Nephron progenitor cell (in vitro differentiated cells): Measurements from ENCODE around the gene ZP3.
"Not testable (repeated sequence)": the region's sequence is repeated elsewhere in the genome, so short reads cannot be mapped to it uniquely, and the experiment has no call there.

Experiments
- DNase-seq: peaks from one replicate; pipeline ENCODE4 v3.0.0; 2021
- H3K27ac Mint-ChIP-seq: 2 replicates; pipeline ENCODE4 v1.8.0; 2021; ENCODE audit warnings: mild to moderate bottlenecking, moderate library complexity, mixed read lengths
- H3K27me3 Mint-ChIP-seq: 2 replicates; pipeline ENCODE4 v1.8.0; 2021; ENCODE audit warnings: mild to moderate bottlenecking, low read depth, mixed read lengths; ENCODE audit not compliant: poor library complexity
- H3K36me3 Mint-ChIP-seq: 2 replicates; pipeline ENCODE4 v1.8.0; 2021; ENCODE audit warnings: low read depth, mixed read lengths
- H3K4me1 Mint-ChIP-seq: 2 replicates; pipeline ENCODE4 v1.8.0; 2021; ENCODE audit warnings: mixed read lengths
- H3K4me3 Mint-ChIP-seq: 2 replicates; pipeline ENCODE4 v1.8.0; 2021; ENCODE audit warnings: mild to moderate bottlenecking, moderate library complexity, mixed read lengths
- H3K9me3 Mint-ChIP-seq: 2 replicates; pipeline ENCODE4 v1.8.0; 2021; ENCODE audit warnings: mild to moderate bottlenecking, moderate library complexity, mixed read lengths

Gene ZP3

DNA sequence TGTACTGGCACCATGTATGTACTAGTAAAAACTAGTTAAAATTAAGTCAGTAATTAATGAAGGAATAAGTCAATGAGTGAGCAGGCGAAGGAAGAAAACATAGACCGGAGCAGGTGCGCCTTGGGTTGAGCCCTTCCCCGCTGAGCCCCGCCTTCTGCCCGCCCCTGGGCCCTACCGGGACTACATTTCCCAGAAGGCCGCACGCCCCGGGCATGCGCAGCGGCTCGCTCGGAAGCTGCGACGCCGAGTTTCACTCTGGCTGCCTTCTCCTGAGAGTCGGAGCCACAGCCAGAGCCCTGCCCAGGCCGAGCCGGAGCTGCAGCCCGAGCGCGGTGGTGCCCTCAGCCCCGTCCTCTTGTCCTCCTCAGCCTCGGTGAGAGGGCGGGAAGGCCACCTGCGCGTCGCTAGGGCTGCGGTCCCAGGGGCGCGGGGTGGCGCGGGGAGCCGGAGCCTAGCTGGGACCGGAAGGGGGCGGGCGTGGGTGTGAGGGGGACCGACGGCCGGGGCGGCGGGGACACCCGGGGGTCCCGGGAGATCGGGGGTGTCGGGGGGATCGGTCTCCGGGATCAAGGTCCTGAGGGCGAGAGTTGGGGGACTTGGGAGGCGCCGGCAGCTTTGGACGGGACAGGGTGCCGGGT is 36.8 kb downstream of the ZP3 start, which contains the start of gene DTX2:
Gene DTX2 (plus strand): TSS at position 246 of the 638 bp plus-strand sequence. CDS start 18,801 bp downstream, outside the sequence.
- H3K4me1 Mint-ChIP-seq, H3K27ac Mint-ChIP-seq, H3K36me3 Mint-ChIP-seq, H3K9me3 Mint-ChIP-seq, H3K27me3 Mint-ChIP-seq: not testable (repeated sequence)
- DNase-seq: peak; percentile 47
- H3K4me3 Mint-ChIP-seq: peak within 1 kb of the TSS; percentile 60

DNA sequence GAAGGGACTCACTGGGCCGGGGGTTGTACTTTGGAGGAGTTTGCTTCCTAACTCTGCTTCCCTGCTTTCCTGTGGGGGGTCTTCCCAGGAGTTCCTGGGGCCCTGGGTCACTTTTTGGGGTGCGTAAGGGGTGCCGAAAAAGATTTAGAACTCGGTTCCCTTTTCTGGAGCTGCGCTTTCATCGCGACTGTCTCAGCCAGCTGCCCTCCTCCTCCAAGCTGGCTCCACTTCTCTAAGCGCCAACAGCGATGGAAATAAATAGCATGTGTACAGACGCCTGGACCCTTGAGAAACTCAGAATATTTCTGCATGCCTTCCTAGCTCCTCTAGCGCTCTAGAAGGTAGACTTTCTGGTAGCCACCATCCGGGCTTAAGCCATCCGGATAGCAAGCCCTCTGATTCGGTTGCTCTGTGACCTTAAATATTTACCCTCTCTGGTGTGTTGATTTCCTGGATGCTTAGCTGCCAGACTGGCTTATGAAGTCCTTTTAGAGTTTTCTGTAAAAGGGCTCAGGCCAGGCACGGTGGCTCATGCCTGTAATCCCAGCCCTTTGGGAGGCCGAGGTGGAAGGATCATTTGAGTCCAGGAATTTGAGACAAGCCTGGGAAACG is 37.6 kb downstream of the ZP3 start:
- H3K4me1 Mint-ChIP-seq, H3K36me3 Mint-ChIP-seq, H3K27ac Mint-ChIP-seq, H3K27me3 Mint-ChIP-seq, DNase-seq, H3K4me3 Mint-ChIP-seq, H3K9me3 Mint-ChIP-seq: not testable (repeated sequence)

DNA sequence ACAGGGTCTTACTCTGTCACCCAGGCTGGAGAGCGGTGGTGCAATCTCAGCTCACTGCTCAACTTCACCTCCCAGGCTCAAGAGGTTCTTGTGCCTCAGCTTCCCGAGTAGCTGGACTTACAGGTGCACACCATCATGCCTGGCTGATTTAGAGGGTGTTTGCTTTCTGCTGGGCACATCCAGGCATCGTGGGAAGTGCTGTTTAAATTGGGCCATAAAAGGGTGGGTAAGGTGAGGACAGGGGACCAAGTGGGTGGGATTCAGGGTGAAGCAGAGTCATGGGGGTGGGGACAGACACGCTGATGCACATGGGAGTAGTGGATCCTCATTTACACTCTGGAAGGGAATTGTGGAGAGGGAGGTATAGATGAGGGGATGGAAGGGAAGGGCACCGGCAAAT is 40.2 kb downstream of the ZP3 start:
- H3K4me1 Mint-ChIP-seq, H3K36me3 Mint-ChIP-seq, DNase-seq, H3K4me3 Mint-ChIP-seq, H3K9me3 Mint-ChIP-seq, H3K27ac Mint-ChIP-seq, H3K27me3 Mint-ChIP-seq: not testable (repeated sequence)

DNA sequence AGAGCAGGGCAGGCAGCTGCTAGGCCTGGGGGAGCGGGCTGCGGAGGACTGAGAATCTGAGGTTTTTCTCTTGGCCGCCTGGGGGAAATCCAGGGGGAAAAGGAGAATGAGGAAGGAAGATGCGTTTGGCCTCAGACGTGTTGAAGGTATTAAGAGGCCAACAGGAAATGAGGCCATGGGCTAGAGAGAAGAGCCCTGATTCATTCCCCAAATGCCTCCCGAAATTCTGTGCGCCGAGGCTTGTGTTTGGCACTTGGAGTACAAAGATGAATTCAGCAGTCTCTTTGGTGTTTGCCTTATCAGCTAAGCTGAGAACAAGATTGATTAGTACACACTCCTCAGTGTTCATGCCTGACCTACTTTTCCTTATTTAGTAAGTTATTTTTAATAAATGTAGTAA is 41.2 kb downstream of the ZP3 start:
- H3K4me1 Mint-ChIP-seq, H3K9me3 Mint-ChIP-seq, H3K36me3 Mint-ChIP-seq, H3K27ac Mint-ChIP-seq, DNase-seq, H3K27me3 Mint-ChIP-seq, H3K4me3 Mint-ChIP-seq: not testable (repeated sequence)

DNA sequence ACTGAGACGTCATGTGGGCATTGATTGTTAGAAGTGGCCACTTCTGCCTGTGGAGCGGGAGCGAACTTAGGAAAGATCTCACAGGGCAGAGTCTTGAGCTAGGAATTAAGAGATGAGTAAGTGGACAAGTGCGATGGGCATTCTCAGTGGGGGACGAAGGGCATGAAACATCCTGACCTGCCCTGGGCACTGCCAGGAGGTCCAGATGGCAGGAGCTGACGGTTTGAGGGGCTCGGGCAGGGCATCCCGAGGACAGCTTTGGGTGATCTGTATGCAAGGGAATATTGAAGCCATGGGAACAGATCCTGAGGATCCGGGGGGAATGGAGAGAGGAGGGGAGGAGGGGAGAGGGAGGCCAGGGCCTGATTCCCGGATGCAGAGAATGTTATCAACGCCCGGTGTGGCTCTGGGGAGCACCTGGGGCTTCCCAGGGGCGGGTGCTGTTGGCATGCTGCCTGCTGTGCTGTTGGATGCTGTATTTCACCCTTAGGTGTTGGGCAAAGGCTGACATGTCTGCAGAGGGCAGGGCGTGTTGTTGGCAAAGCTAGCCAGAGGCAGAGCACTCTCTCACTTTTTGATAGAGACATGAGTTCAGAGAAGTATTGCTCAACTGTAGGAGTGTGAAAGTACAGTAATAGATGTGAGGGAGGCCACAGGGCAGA is 43.1 kb downstream of the ZP3 start:
- H3K4me3 Mint-ChIP-seq, H3K9me3 Mint-ChIP-seq, DNase-seq, H3K4me1 Mint-ChIP-seq, H3K27ac Mint-ChIP-seq, H3K27me3 Mint-ChIP-seq, H3K36me3 Mint-ChIP-seq: not testable (repeated sequence)

DNA sequence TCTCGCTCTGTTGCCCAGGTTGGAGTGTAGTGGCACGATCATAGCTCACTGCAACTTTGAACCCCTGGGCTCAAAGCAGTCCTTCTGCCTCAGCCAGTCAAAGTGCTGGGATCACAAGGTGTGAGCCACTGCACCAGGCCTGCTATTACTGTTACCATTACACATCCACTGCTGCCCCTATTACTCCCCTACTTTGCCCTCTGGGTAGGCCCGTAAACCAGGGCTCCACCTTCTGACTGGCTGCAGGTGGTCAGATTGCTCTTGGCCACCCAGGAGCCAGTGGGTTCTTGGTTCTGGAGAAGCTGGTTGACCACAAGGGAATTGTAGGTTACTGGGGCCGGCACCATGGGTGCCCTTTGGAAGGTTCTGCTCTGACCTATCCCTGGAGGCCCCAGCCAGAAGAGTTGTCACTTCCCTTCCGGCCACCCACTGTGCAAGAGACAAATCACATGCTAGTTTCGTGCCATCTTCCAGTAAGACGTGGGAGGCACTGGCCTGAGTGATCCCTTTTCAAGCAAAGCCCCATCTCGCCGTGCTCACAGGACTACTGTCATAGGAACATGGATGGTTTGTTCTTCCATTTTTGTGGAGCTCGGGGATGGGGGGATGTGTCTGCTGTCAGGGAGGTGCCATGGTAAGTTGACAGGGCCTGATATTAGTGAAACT is 46.9 kb downstream of the ZP3 start:
- H3K27ac Mint-ChIP-seq, H3K4me1 Mint-ChIP-seq, H3K9me3 Mint-ChIP-seq, DNase-seq, H3K4me3 Mint-ChIP-seq, H3K36me3 Mint-ChIP-seq, H3K27me3 Mint-ChIP-seq: not testable (repeated sequence)

DNA sequence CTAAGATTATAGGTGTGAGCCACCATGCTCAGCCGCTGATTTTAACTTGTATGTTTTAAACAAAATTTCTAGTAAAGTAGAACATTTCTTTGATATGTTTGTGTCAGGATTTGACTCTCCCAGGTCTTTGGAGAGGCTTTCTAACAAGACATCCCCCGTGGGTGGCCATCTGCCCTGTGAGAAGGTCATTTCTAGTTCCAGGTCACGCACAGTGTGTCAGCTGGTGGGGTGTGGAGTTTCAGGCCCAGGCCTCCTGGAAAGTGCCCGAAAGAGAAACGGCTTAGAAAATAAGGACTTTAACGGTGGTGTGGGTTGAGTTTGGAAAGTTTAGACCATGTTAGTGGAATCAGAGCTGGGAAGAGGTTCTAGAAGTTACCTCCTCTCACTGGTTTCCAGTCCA is 48.3 kb downstream of the ZP3 start:
- H3K27me3 Mint-ChIP-seq: not testable (repeated sequence)

DNA sequence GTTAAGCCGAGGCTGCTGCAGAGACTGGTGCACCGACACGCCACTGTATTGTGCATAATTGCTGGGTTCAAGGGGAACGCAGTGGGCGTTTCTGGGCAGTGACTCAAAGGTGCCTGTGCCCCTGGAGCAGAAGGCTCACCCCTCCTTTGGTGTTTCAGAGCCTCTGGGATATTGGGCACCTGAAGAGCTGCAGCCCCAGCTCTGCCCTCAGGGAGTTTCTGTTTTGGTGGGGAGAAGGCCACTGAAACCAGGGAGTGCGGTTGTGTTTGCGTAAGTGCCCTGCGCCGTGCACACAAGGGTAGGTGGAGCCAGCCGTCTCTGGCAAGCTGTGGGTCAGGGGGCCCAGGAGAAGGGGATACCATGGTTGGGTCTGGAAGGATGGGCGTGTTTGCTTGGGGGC is 51.5 kb downstream of the ZP3 start:
- not testable (repeated sequence) for H3K27me3 Mint-ChIP-seq, H3K4me1 Mint-ChIP-seq, H3K9me3 Mint-ChIP-seq, H3K27ac Mint-ChIP-seq, H3K36me3 Mint-ChIP-seq, DNase-seq, H3K4me3 Mint-ChIP-seq

More for the DNA sequence above, 48.3 kb downstream of the ZP3 start:
- not testable (repeated sequence) for H3K9me3 Mint-ChIP-seq, DNase-seq, H3K27ac Mint-ChIP-seq, H3K4me1 Mint-ChIP-seq, H3K4me3 Mint-ChIP-seq, H3K36me3 Mint-ChIP-seq

DNA sequence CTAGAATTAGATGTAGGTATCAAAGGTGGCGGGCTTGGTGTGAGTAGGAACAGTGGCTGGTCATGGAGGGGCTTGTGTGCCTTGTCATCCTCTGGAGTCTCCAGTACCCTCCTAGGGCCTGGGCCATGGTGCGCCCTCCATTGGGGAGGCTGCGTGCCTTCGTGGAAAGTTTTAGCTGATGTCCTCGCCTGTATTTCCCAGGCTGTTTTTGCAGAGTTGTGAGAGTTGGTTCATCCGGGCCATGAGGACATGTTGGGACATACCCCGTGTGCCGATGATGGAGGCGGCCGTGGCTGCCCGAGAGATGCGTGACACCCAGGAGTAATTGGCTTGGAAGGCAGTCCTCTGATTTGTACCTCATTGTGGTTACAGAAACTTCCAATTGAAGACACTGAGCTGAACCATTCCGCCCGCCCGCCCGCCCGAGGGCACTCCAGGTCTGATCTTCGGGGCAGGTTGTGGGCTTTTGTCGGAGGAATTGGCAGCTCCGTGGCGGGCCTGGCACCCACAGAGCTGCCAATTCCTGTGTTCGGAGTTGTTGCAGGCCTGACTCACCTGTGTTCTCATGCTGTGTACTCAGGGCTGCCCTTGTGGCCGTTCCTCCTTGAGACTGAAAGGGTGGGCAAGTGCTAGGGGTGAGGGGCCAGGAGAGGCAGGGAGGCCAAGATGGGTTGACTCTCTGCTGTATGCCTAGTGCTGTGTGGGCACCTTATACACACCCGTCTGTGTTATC is 52.2 kb downstream of the ZP3 start:
- H3K36me3 Mint-ChIP-seq, H3K4me3 Mint-ChIP-seq, H3K27ac Mint-ChIP-seq, H3K4me1 Mint-ChIP-seq, H3K9me3 Mint-ChIP-seq, H3K27me3 Mint-ChIP-seq, DNase-seq: not testable (repeated sequence)

DNA sequence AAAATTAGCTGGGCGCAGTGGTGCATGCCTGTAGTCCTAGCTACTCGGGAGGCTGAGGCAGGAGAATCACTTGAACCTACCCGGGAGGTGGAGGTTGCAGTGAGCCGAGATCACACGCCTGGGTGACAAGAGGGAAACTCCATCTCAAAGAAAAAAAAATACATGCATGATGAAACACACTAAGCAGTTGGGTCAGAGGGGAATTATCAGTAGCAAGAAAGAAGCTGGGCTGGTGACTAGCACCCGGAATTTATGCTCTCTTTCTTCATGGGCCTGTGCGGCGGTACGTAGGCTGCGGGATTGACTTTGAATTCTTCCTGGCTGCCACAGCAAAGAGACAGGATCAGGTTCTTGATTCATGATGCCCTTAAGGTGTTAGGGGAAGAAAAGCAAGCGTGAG is 54.9 kb downstream of the ZP3 start:
- not testable (repeated sequence) for H3K27me3 Mint-ChIP-seq, H3K36me3 Mint-ChIP-seq, H3K4me1 Mint-ChIP-seq, H3K27ac Mint-ChIP-seq, H3K9me3 Mint-ChIP-seq, H3K4me3 Mint-ChIP-seq, DNase-seq

DNA sequence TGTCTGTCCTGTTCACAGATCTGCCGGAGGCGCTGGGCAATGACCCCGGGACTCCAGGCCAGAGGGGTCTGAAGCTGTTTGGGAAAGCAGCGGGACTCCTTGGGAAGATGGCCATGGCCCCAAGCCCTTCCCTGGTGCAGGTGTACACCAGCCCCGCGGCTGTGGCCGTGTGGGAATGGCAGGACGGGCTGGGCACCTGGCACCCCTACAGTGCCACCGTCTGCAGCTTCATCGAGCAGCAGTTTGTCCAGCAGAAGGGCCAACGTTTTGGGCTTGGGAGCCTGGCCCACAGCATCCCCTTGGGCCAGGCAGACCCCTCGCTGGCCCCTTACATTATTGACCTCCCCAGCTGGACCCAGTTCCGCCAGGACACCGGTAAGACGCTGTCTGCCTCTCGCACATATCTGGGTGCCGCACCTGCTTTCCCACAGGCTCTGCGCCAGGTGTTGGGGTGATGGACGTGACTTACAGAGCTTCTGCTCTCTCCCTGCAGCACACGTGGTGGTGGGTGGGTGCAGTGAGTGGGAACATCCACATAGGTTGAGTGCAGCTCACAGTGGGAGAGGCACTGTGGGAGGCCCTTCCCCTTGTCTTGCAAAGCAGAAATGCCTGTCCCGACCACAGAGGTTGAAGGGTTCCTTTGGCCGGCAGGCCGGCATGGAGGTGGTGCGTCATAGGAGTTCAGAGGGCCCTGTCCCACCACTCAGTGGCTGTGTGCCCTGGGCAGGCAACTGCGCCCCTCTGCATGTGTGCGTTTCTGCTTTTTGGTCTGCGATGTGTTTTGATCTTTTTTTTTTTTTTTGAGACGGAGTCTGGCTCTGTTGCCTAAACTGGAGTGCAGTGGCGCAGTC is 55.9 kb downstream of the ZP3 start:
- H3K27me3 Mint-ChIP-seq, H3K4me3 Mint-ChIP-seq, H3K4me1 Mint-ChIP-seq, DNase-seq, H3K9me3 Mint-ChIP-seq, H3K36me3 Mint-ChIP-seq, H3K27ac Mint-ChIP-seq: not testable (repeated sequence)

DNA sequence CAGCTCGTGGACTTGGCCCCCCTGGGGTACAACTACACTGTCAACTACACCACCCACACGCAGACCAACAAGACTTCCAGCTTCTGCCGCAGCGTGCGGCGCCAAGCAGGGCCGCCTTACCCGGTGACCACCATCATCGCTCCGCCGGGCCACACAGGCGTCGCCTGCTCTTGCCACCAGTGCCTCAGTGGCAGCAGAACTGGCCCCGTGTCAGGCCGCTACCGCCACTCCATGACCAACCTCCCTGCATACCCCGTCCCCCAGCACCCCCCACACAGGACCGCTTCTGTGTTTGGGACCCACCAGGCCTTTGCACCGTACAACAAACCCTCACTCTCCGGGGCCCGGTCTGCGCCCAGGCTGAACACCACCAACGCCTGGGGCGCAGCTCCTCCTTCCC is 57.9 kb downstream of the ZP3 start:
- not testable (repeated sequence) for H3K4me1 Mint-ChIP-seq, H3K27ac Mint-ChIP-seq, H3K36me3 Mint-ChIP-seq, H3K27me3 Mint-ChIP-seq, H3K9me3 Mint-ChIP-seq, H3K4me3 Mint-ChIP-seq, DNase-seq

DNA sequence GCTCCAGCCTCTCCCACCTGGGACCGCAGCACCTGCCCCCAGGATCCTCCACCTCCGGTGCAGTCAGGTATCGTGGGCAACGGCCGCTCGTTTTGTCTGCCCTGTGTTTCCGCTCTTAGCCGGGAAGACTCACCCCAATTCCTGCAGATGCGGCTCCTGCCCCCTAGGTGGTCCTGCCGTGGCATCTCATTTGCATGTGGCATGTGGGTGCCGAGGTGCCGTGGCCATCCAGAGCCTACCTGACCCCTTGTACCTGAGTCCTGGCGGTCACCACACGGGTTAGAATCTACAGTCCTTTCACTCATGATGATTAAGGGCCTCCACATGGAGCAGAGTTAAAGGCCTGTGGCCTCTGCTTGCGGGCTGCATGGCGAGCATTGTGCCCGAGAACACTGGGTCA is 58.3 kb downstream of the ZP3 start:
- not testable (repeated sequence) for H3K9me3 Mint-ChIP-seq, H3K4me1 Mint-ChIP-seq, H3K4me3 Mint-ChIP-seq, H3K27me3 Mint-ChIP-seq, H3K27ac Mint-ChIP-seq, DNase-seq, H3K36me3 Mint-ChIP-seq
